Mesodermal cell (in vitro differentiated cells): ENCODE results near the gene C18orf54.
"Not testable (repeated sequence)": the region's sequence is repeated elsewhere in the genome, so short reads cannot be mapped to it uniquely, and the experiment has no call there.

Experiments
- H3K27ac ChIP-seq: 2 replicates; pipeline ENCODE4 v1.7.0; 2013; ENCODE audit warnings: mild to moderate bottlenecking, low read depth, low read length, moderate library complexity; ENCODE audit not compliant: severe bottlenecking
- H3K36me3 ChIP-seq: 2 replicates; pipeline ENCODE4 v1.7.1; 2013; ENCODE audit warnings: mild to moderate bottlenecking, low read length, moderate library complexity; ENCODE audit not compliant: control insufficient read depth, insufficient read depth
- H3K4me1 ChIP-seq: one replicate; pipeline ENCODE4 v1.7.1; 2013; ENCODE audit warnings: mild to moderate bottlenecking, low read length; ENCODE audit not compliant: insufficient read depth, control insufficient read depth, poor library complexity, severe bottlenecking
- H3K4me3 ChIP-seq: 2 replicates; pipeline ENCODE4 v1.7.0; 2013; ENCODE audit warnings: low read length, control low read depth, mild to moderate bottlenecking; ENCODE audit not compliant: insufficient read depth, poor library complexity, severe bottlenecking; ENCODE audit errors: extremely low read depth
- H3K9me3 ChIP-seq: 2 replicates; pipeline ENCODE4 v1.7.1; 2013; ENCODE audit warnings: mild to moderate bottlenecking, low read length, moderate library complexity; ENCODE audit not compliant: control insufficient read depth
- WGBS, 2 experiments: methylation state at CpG; one replicate each; pipeline ENCODE4 v1.1.5; 2013; ENCODE audit warnings: missing lambda C conversion rate in 2 of 2; ENCODE audit not compliant: insufficient coverage in 2 of 2; 5-methylcytosine and 5-hydroxymethylcytosine counted together

The C18orf54 gene

GRCh38 chr18:54386800-54387495 is 29.2 kb downstream of the C18orf54 start:
- not testable (repeated sequence) for H3K27ac ChIP-seq, H3K36me3 ChIP-seq, H3K4me3 ChIP-seq
- 96% methylated on average over 18 to 20 of the region's 23 CpGs for WGBS, 2 experiments
- Histone ChIP-seq H3K4me1 (peaks cover 30% of the 10 kb centered on the region), H3K9me3 (peaks cover 16% of the 10 kb centered on the region)

DNA sequence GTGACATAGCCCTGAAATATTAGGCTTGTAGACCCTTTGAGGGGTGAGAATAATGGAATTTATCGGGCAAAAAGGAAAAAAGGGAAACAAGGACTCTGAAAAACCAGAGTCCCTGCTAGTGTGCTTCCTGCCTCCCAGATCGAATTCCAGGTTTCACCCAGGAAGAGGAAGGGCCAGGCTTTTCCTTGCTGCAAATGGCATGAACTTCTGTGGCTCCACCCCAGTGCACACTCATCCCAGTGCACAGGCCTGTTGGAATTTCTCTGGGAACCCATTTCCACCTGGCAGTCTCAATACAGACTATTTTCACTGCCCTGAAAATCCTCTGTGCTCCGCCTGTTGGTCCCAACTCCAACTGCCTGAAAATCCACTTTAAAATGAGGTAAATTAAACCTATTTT is 29.9 kb downstream of the C18orf54 start:
- Histone ChIP-seq H3K27ac (peak overlapping the region; percentile 94), H3K4me1 (peaks cover 30% of the 10 kb centered on the region), H3K4me3 (no peak overlapping the region), H3K9me3 (peaks cover 16% of the 10 kb centered on the region), H3K36me3 (no peaks in the 10 kb centered on the region)
- WGBS, 2 experiments: 96 to 100% methylated on average over 2 of the region's 3 CpGs

DNA sequence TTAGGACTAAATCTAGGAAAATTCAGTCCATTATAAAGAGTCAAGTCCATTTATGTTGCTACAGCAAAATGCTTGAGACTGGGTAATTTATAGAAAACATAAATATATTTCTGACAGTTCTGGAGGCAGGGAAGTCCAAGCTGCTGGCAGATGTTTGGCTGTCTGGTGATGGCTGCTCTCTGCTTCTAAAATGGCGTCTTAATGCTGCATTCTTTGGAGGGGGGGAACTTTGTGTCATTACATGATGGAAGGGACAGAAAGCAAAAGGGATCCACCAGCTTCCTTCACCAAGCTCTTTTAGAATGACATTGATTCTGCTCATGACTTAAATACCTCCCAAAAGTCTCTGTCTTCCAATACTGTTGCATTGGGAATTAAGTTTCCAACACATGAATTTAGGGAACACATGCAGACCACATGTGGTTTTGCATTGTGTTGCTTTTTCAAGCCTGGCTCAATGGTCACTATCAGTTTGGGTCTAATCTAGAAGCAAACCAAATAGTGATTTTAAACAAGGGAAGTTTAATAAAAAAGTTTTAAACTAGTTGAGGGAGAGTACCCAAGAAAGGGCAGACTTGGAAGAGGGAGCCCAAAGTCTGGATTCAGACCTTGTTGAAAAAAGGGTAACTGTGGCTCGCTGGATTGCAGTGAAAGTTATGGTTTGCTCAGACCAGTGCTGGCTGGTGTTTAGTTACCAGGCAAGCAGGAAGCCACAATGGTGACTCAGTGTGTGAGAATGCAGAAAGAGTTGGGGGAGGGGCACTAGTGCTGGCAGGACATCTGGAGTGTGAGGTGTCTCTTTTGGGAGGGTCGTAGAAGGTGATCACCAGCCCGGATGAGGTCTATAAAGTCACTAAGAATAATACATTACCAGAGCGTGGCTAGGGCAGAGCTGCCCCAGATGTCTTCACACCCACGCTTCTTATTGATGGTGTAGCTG is 30.8 kb downstream of the C18orf54 start:
- no peaks in the 10 kb centered on the region for H3K36me3 ChIP-seq
- 50 to 67% methylated on average over 1 to 2 of the region's 6 CpGs for WGBS, 2 experiments
- no peak overlapping the region for H3K4me3 ChIP-seq
- H3K27ac ChIP-seq: peak overlapping the region; percentile 94
- peaks cover 16% of the 10 kb centered on the region for H3K9me3 ChIP-seq
- H3K4me1 ChIP-seq: peaks cover 30% of the 10 kb centered on the region

DNA sequence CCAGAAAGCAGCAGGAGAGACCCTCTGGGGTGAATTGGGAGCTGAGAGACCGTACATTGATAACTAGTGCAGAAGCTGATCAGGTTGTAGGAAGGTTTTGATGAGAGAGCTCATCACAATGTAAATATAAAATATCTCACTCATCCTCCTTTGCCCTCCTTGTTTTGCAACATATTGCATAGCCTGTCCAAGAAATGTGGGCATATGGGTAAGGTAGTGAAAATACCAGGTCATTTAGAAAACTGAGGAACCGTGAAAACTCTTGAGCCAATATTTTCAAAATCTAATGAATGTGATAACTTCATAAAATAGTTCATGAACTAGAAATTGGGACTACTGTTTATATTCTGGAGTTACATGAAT is 31.4 kb downstream of the C18orf54 start:
- no CpG with 5 or more reads among the region's 2 CpGs for WGBS, 2 experiments
- H3K27ac ChIP-seq: peak overlapping the region; percentile 94

DNA sequence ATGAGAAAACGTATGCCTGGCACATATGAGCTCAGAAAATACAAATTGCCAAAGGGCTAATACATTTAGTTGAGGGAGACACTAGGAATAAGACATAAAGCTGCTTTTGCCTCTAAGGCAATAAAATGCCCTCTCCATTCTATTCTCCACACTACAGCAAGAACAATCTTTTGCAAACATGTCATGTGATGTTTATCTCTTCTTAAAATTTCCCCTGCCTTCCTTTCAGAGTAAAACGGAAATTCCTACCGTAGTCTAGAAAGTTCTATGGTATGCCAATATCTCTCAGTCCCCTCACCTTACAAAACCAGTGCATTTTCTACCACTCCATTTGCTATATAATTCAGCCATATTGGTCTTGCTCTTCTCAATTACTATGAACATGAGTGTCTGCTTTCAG is 33.1 kb downstream of the C18orf54 start:
- Histone ChIP-seq H3K4me1 (peaks cover 26% of the 10 kb centered on the region), H3K36me3 (no peaks in the 10 kb centered on the region), H3K27ac (no peak overlapping the region), H3K4me3 (no peak overlapping the region), H3K9me3 (peaks cover 16% of the 10 kb centered on the region)
- 96 to 100% methylated on average over 2 of the region's 3 CpGs for WGBS, 2 experiments

More for the DNA sequence above, 31.4 kb downstream of the C18orf54 start:
- Histone ChIP-seq H3K4me3 (no peak overlapping the region), H3K9me3 (peaks cover 16% of the 10 kb centered on the region), H3K36me3 (no peaks in the 10 kb centered on the region), H3K4me1 (peaks cover 30% of the 10 kb centered on the region)

- 0% methylated on average over 1 to 2 of the region's 3 CpGs for WGBS, 2 experiments
- Histone ChIP-seq H3K4me3 (no peak overlapping the region), H3K4me1 (peaks cover 16% of the 10 kb centered on the region), H3K36me3 (no peaks in the 10 kb centered on the region), H3K9me3 (peaks cover 9% of the 10 kb centered on the region), H3K27ac (no peak overlapping the region)
Observed at GRCh38 chr18:54392543-54393023, 34.9 kb downstream of the C18orf54 start.

- 100% methylated on average over 1 of the region's 1 CpG; no CpG with 5 or more reads in 1 of the 2 experiments for WGBS, 2 experiments
- Histone ChIP-seq H3K36me3 (no peaks in the 10 kb centered on the region), H3K4me1 (peaks cover 5% of the 10 kb centered on the region), H3K9me3 (no peaks in the 10 kb centered on the region), H3K4me3 (no peak overlapping the region), H3K27ac (no peak overlapping the region)
Observed at GRCh38 chr18:54393648-54394294, 36.1 kb downstream of the C18orf54 start.

GRCh38 chr18:54396760-54397159 is 39.1 kb downstream of the C18orf54 start:
- Histone ChIP-seq H3K36me3 (no peaks in the 10 kb centered on the region), H3K4me1 (no peaks in the 10 kb centered on the region), H3K4me3 (no peak overlapping the region), H3K9me3 (no peaks in the 10 kb centered on the region), H3K27ac (no peak overlapping the region)
- WGBS, 2 experiments: no CpG with 5 or more reads among the region's 1 CpG

- H3K27ac ChIP-seq: no peak overlapping the region
- no peaks in the 10 kb centered on the region for H3K9me3 ChIP-seq
- H3K4me3 ChIP-seq: no peak overlapping the region
- H3K36me3 ChIP-seq: no peaks in the 10 kb centered on the region
- H3K4me1 ChIP-seq: no peaks in the 10 kb centered on the region
Observed at GRCh38 chr18:54405290-54405689, 47.6 kb downstream of the C18orf54 start.

GRCh38 chr18:54411781-54412180 is 54.1 kb downstream of the C18orf54 start:
- 100% methylated on average over 1 of the region's 1 CpG; no CpG with 5 or more reads in 1 of the 2 experiments for WGBS, 2 experiments
- no peak overlapping the region for H3K4me3 ChIP-seq

More at GRCh38 chr18:54411781-54412180, 54.1 kb downstream of the C18orf54 start:
- Histone ChIP-seq H3K36me3 (no peaks in the 10 kb centered on the region), H3K27ac (no peak overlapping the region), H3K9me3 (no peaks in the 10 kb centered on the region), H3K4me1 (no peaks in the 10 kb centered on the region)
